GM18502 (cell line): Measurements from ENCODE around the gene RBMS3.

Experiments used
- ATAC-seq: cut with Tn5 transposase; IDR thresholded peaks from one replicate; pipeline ENCODE4 v1.9.1; 2021; ENCODE audit warnings: mild to moderate bottlenecking; ENCODE audit not compliant: unreplicated experiment, poor library complexity

RBMS3 gene

DNA sequence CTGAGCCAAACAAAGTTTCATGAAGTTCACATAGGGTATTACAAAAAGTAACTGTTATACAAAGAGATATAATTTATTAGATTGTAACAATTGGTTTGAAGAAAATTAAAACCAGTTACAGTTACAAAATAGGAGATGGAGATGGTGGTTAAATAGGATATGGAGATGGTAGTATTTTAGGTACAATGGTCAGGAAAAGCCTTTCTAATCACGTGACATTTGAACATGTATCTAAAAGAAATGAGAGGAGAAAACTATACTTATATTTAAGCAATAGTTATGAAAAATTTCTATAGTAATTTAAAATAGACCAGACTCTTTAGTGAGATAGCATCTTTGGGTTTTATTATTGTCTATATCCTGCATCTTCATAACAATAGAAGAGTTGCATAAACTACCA lies 312.9 kb downstream of the RBMS3 start:
- ATAC-seq, result no peak

DNA sequence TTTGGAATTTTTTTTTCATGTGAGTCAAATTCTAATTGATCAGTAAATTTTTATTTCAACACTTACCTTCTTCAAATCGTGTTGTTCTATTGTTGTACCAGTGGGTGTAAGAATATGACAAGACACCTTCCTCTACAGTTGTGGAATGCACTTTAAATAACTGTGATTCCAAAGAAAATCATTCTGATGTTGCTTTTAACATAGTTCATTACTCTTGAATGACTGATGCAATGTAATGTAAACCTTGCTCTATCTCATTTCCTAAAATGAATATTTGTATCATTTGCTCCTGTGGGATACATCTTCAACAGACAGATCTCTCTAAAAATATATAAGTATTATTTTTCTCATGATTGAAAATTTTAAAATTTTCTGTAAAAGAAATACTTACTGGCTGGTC lies 313.4 kb downstream of the RBMS3 start:
- ATAC-seq, result no peak

DNA sequence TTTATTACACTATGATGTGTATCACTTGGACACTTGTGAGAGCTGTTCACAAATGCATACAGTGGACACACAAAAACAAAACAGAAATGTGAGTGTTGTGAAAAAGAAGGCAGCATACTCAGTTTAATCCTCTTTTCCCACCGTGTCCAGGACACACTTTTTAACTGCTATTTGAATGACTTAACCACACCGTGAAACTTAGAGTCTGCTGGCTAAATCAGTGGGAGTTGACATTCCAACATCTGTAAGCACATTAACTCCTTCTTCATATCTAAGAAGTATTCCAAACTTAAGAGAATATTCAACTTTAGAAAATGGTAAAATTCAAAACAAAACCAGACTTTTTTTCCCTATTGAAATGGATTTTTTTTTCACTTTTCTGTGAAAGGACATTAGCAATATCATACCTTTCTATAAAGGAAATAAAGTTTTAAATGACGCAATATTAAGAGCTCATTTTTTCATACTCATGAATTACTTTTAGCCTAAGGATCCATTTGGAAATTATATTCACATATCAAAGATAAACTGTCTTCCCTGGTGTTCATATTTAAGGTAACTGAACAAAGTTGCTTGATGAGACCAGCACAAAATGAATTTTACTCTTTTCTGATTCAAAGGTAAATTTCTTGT lies 316.6 kb downstream of the RBMS3 start:
- ATAC-seq, result no peak

DNA sequence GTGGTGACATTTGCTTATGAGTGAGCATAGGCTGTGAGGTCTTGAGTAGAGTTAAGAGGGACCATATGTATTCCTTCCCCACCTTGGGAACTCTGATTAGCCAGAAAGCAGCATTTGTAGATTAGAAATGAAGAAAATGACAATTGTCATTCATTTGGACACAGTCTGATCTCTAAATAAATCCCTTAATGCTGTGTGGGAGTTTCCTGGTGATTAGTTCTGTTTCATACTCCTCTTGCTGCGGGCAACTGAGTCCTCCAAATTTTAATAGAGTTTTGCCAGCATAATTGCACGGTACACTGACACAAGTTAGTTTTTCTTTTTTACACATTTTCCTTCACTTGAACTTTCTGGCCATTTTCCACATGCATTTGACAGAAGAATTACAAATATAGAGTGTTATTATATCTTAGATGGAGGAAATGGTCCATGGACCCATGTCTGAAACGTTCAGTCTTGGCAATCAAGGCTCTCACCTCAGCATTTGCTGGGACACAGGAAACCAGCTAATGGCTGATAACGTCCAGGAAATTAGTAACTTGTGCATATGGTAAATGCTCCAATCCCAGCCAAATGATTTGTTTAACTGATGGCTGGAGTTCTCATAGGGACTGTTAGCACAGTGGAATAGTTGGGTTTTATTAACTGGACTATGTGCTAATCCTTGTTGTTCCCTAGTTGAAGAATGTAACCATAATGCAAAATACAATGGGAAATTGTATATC lies 321.2 kb downstream of the RBMS3 start:
- no peak for ATAC-seq

DNA sequence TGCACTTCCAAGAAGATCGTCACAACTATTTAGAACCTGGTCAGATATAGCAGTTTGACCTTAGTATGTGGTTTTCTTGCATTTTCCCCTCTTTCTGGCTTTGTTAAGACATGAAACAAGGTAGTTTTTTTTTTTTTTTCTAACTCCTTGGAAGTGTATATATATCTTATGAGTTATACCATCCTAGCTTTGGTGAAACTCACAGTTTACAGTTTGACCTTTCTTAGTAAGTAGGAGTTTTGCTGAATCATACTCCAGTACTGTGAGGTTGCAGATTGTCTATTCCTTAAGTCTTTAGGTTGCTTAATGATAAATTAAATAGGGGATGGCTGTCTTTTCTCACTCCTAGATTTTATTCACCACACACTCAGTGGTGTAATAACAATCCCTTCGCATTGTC lies 325.0 kb downstream of the RBMS3 start:
- ATAC-seq, result no peak

DNA sequence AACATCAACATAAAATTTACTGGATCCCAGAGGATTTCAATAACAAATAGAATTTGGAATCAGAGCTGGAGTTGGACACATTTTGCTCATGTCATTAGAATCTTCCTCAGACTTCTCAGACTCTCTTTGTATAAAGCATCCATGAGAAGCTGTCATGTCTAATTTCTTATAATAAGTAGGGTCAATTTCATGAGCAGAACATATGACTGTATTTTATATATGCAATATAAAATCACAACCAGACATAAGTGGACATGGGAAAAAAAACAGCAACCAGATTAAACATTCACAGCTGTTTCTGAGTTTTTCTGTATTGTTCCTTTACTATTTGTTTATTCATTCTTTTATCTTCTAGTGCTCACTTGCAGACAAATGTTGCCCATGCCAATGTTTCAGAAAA lies 325.5 kb downstream of the RBMS3 start:
- no peak for ATAC-seq

DNA sequence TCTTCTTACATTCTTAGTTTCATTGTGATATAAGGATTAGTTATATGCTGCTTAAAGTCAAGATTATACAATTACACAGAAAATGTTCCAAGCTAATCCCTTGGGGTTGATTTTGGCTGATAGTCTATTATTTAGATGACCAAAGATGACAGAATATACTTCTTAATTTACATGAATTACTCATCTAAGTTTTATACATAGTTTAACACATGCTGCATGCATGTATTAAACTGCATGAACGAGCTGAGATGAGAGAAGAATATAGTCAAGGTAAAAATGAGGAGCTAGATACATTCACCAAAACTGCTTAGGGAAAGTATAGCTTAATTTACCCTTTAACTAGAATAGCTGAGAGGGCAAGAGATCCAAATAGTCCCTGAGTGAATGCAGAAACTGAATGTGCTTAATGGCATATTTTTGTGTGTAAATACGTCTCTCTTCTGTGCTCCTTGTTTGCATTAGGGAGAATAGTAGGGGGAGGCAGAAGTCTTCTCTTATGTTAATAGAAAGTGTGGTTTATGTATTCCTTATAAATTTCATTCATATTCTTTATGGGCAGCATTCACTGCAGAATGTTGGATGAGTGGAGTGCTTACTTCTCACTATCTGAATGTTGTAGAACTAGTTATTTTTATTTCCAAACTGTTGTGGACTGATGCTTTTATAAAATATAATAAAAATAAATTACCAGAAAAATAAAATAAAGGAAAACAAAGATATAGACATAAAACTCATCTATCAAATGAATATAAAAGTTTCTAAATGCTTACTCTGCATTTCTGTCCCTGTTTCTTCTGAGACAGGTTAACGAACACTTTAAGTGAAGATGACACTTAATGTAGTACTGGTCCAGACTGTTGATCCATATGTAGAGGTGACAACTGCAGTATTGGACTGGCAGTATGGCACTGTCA lies 327.8 kb downstream of the RBMS3 start:
- ATAC-seq, result no peak

DNA sequence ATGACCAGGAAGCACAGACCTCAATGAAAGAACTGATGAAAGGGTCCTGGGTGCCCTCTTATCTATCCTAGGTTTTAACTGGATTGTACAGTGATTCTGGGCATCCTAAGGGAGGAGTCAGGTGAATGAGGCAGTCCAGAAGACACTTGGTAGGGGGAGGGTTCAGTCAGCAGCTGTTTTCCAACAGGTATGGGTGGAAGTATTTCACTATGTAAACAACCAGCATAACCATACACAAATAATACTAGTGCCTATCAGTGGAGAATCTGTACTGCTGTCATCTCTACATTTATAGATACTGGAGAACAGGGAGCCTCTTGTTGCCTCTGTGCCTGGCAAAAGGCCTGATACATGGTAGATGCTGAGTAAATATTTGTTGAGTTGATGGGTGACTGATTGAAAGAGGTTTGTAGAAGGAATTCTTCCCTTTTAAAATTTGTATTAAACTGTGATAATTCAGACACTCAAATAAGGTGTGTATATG lies 328.5 kb downstream of the RBMS3 start:
- ATAC-seq, result no peak

DNA sequence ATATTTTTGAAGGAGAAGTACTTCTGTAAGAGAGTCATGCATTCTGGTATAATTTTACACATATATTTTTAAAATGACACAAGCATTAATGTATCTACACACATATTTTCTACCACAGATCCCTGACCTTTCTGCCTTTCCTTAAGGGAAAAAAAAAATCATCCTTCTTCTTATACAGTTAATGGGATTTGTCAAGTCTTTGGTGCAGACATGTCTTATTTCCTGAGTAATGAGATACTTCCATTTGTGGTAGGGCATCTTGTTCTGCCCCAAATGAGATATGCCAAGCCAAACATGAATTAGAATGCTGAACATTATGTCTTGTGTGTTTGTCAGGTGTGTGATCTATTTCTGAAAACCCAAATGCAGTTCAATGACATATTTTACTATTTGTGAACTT lies 329.9 kb downstream of the RBMS3 start:
- no peak for ATAC-seq

DNA sequence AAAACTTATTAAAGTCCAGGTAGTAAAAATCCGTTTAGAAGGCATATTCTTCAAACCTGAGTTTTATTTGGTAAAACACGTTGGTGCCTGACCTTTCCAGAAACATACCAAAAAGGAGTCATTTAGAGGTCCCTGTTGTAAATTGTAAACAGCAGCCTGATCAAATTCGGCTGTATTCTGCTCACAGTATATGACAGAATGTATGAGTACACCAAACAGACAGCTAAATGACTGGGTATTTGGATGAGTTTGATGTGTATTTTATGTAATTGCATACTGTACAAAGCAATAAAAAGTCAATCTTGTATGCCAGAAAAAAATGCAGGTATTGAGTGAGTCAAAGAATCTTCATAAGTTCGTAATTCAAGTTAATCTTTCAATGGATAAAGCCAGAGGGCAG lies 330.4 kb downstream of the RBMS3 start:
- no peak for ATAC-seq

DNA sequence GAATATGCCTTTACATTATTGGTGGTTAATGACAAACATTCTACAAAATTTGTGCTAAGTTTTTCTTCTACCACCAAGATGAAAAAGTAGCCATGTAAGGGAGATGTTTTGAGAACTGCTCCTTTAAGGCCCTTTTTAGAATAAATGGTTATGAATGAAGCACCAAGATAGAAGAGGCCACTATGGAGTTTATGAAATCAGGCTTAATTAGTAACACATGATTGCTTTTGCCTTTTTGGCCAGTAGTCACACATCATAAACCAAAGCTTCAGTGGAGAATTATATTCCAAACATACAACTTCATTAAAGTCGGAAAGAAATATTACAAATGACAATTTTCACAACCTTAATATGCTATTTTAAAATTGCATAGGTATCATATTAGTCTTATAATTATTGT lies 331.7 kb downstream of the RBMS3 start:
- ATAC-seq, result no peak

DNA sequence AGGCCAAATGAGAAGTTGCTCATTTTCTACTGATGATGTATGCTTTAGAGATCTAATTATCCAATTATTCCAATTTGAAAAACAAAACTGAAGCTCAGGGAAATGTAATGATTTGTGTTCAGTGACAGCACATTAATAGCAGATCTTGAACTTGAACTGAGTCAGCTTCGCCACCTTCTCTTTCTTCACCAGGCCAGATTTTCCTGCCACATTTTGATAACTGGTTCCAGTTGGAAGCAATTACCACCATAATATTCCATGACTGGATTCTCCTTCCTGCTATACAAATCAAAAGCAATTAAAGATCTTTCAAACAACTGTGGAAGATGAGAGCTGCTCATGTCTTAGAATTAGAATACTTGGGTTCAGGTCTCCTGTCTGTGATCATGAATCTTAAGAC lies 334.1 kb downstream of the RBMS3 start:
- ATAC-seq, result no peak

DNA sequence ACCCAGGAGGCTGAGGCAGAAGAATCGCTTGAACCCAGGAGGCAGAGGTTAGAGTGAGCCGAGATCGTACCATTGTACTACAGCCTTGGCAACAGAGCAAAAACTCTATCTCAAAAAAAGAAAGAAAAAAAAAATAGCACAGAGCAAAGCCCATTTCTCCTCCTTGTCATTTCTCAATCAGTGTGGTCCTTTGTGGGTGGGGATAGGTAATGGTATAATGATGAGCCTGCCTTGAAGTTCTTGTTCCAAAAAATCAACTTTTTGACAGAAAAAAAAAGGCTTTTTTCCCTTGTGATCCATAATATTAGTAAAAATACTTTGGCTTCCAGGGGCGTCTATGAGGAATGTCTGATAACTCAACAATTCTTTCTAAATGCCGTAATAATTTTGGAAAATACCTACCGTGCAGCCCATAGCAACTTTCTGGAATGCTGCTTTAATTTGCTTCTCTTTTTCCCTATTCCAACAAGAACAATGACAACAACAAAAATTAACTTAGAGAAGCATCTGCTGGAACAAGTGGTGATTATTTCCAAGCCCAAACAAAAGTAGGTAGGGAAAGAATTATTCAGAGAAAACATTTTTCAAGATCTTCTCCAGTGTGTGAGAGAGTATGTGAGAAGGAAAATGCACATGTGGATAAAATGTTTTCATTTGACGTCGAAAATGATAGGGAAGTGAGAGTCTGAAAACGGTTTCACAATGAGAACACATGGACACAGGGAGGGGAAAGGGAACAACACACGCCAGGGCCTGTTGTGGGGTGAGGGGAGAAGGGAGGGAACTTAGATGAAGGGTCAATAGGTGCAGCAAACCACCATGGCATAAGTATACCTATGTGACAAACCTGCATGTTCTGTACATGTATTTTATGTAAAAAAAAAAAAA lies 337.8 kb downstream of the RBMS3 start:
- no peak for ATAC-seq

DNA sequence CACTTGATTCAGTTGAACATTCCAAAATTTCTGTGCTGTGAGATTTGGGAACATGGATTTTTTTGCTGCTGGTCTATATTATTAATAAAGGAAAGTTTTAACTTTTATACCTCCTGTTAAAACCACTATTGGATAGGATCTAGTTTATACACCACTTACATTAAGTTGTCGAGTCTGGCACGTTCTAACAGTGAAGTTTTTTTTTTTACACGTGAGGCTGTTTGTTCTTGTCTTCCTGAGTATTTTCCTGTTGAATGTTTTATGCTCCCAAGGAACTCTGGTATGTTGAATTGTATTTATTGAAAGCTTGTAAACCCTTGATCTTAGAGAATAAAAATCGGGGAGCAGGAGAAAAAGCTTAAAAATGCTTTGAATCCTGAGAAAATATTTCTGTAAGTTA lies 338.8 kb downstream of the RBMS3 start:
- no peak for ATAC-seq

DNA sequence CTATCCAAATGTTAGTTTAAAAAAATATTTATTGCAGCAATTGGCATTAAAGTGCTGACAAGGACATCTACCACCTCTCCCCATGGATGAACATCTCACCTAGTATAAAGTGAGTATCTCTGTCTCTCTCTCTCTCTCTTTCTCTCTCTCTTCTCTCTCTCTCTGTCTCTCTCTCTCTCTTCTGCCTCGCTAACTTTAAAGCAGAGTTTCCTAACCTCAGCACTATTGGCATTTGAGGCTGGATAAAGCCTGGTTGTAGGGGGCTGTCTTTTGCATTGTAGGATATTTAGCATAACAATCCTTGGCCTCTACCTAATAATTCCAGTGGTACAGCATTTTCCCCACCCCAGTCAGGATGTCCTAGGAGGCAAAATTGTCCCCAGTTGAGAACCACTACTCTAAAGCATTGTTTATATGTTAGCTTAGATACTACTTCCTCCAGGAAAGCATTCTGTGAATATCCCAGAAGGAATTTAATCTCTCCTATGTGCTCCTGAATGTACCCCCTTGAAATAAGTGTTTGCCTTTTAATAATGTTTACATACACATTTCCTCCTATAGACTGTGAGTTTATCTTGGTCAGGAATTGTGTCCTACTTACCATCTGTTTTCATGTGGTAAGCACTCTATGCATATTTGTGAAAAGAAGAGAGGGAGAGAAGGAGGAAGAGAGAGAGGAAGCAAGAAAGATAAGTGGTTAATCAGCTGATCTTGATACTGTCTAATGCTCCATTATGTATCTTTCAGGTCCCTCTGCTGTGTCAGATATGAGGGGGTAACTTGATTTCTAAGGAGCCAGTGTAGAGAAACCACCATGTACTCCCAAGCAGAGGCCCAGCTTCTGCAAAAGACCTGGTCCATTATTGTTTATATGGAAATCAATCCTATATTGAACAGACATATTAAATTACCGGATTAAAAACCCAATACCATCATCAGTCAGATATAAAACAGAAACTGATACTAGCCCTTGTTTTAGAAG lies 346.6 kb downstream of the RBMS3 start:
- no peak for ATAC-seq

DNA sequence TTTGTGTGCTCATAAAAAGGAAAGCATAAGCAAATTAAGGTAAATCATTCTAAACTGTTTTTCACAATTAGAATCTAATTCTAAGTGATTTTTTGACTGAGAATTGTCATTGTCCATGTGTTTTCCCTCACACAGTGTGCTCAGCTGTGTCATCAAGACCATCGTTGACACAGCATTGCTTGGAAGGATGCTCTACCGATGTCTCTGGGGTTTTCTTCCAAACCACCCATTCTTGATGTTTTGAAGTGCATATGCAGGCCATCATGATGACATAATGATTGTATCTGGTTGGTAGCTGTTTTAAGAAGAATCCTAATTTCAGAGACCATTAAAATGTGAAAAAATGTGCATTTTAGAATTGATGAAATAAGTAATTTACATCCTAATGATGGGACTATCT lies 347.9 kb downstream of the RBMS3 start:
- no peak for ATAC-seq

DNA sequence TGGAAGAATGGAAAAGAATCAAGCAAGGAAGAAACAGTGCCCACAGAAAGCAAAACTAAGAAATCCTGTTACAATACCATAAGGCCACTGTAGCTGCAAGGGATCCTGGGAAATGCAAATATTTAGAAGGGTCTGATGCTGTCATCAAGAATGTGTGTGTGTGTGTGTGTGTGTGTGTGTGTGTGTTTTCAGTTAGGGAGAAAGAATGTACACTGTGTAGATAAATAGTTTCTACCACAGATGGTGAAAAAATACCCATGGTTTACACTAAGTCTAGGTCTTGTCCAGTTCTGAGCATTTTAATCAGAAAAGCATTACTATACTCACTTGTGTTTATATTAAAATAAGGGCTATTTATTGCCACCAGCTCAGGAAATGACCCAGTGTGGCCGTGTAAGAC lies 355.0 kb downstream of the RBMS3 start:
- ATAC-seq, result no peak

DNA sequence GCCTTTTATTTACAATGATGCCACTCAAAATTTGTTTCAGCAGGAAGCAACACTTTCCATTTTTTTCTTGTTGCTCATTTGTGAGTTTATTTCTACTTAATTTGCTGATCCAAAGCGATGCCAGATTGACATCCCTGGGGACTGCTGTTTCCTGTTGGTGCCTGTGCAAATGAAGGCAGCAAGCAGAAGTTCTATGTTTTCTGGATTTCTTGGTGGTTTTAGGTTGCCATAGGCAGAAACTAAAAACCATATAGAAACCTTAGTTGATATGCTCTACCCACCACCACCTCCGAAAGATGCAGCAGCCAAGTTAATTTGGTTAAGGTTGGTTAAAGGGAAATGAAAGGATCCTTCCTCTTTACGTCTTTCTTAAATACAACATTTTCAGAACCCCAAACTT lies 356.2 kb downstream of the RBMS3 start:
- ATAC-seq, result no peak
